Brain microvascular endothelial cell (primary cell): ENCODE results near the gene CREB5.

Source experiments
- DNase-seq: peaks from one replicate; pipeline ENCODE4 v3.0.0-alpha.2; 2020
- H3K27ac ChIP-seq: fragments of 250-450 bp; sonication (Bioruptor Pico); 2 replicates; pipeline ENCODE4 v1.5.1; 2020; ENCODE audit warnings: mild to moderate bottlenecking, moderate library complexity
- H3K27me3 ChIP-seq: fragments of 250-450 bp; sonication (Bioruptor Pico); replicated peaks from 2 replicates; pipeline ENCODE4 v1.5.1; 2020; ENCODE audit warnings: mild to moderate bottlenecking
- H3K36me3 ChIP-seq: fragments of 250-450 bp; sonication (Bioruptor Pico); replicated peaks from 2 replicates; pipeline ENCODE4 v1.5.1; 2020; ENCODE audit warnings: mild to moderate bottlenecking
- H3K4me3 ChIP-seq: 2 replicates; pipeline ENCODE4 v1.5.1; 2011; ENCODE audit warnings: low read depth, mild to moderate bottlenecking, control low read depth, low read length, moderate library complexity
- CTCF ChIP-seq: IDR thresholded peaks from 2 replicates; pipeline ENCODE4 v1.5.1; 2011; ENCODE audit warnings: low read depth, mild to moderate bottlenecking, moderate library complexity, low read length, control low read depth, inconsistent platforms; ENCODE audit errors: missing control alignments
- in situ Hi-C: cut with HindIII; loops from 2 replicates; pipeline ENCODE4 v1.10.0; 2017; ENCODE audit warnings: low sequenced_read_pairs, low pct_ligation_motif_present

Gene CREB5

GRCh38 chr7:28685644-28686417, 273.5 kb downstream of the CREB5 start:
- Histone ChIP-seq H3K4me3 (peak overlapping the region; percentile 64), H3K27ac (peak overlapping the region; percentile 87), H3K27me3 (no peaks in the 10 kb centered on the region), H3K36me3 (no peaks in the 10 kb centered on the region)
- DNase-seq: peak; percentile 99
- in situ Hi-C loops: no loop called here
- TF ChIP-seq CTCF: no peak

GRCh38 chr7:28686418-28686800, 274.1 kb downstream of the CREB5 start:
- no peak for TF ChIP-seq CTCF
- no peaks in the 10 kb centered on the region for H3K36me3 ChIP-seq
- peak overlapping the region; percentile 64 for H3K4me3 ChIP-seq
- peak; percentile 68 for DNase-seq
- in situ Hi-C loops: no loop called here
- no peaks in the 10 kb centered on the region for H3K27me3 ChIP-seq
- peak overlapping the region; percentile 87 for H3K27ac ChIP-seq

GRCh38 chr7:28687537-28687936, 275.2 kb downstream of the CREB5 start:
- Histone ChIP-seq H3K4me3 (peak overlapping the region; percentile 64), H3K27ac (no peak overlapping the region)
- in situ Hi-C loops: no loop called here

GRCh38 chr7:28688174-28688573, 275.9 kb downstream of the CREB5 start:
- no peak overlapping the region for H3K27ac ChIP-seq
- in situ Hi-C loops: no loop called here

More at GRCh38 chr7:28687537-28687936, 275.2 kb downstream of the CREB5 start:
- H3K36me3 ChIP-seq: no peaks in the 10 kb centered on the region
- no peak for DNase-seq
- TF ChIP-seq CTCF: no peak
- no peaks in the 10 kb centered on the region for H3K27me3 ChIP-seq

GRCh38 chr7:28688651-28689050, 276.3 kb downstream of the CREB5 start:
- Histone ChIP-seq H3K36me3 (no peaks in the 10 kb centered on the region), H3K4me3 (no peak overlapping the region), H3K27me3 (no peaks in the 10 kb centered on the region), H3K27ac (no peak overlapping the region)
- DNase-seq: peak; percentile 42
- in situ Hi-C loops: no loop called here
- no peak for TF ChIP-seq CTCF

More at GRCh38 chr7:28688174-28688573, 275.9 kb downstream of the CREB5 start:
- DNase-seq: no peak
- no peaks in the 10 kb centered on the region for H3K36me3 ChIP-seq
- no peak overlapping the region for H3K4me3 ChIP-seq
- H3K27me3 ChIP-seq: no peaks in the 10 kb centered on the region
- no peak for TF ChIP-seq CTCF
